ENCODE measurements around the gene CCDC24.

- TF ChIP-seq MAX (IDR thresholded peaks at IDR 0.05) (peak; percentile 39; the same call in 1 of the 2 replicates), CTCF (IDR thresholded peaks at IDR 0.05) (peak; percentile 27; the same call in 2 of the 3 replicates), ZSCAN20 (CRISPR knock-in tag; IDR thresholded peaks at IDR 0.05) (no peak), MAZ (IDR thresholded peaks at IDR 0.05; ENCODE audit: borderline replicate concordance, low read depth, low read length) (no peak), JUNB (IDR thresholded peaks at IDR 0.05) (no peak), NFE2L2 (conservative IDR thresholded peaks at IDR 0.05; ENCODE audit: low read length) (no peak), BCL3 (IDR thresholded peaks at IDR 0.05) (no peak), MYC (IDR thresholded peaks at IDR 0.05; ENCODE audit: borderline replicate concordance, low read length) (no peak), RFX5 (IDR thresholded peaks at IDR 0.05) (no peak)
Measured at GRCh38 chr1:43994794-43995790, 3.7 kb downstream of the CCDC24 start.
